HepG2 (cell line): ENCODE measurements around the gene ID4. TPM values are rescaled to one million over a fixed set of nuclear protein-coding genes. Genes with fewer than 3 reads are reported as not detected.

Experiments
- ATAC-seq: fragments of 200-7000 bp; cut with Tn5 transposase; 3 replicates; pipeline ENCODE4 v1.9.1; 2020; ENCODE audit warnings: mild to moderate bottlenecking, moderate library complexity
- BruUV-seq: library from RNA; stranded (reverse); fragments of 400-500 nt; replicated peaks from 2 replicates; lab custom pipeline; 2021; lab: Mats Ljungman, UMichigan
- CTCF ChIA-PET: fragments of 300-600 bp; formaldehyde crosslinking; extraction: SDS; loops from one replicate; lab custom pipeline; 2021; ENCODE audit warnings: low total read pairs, inconsistent platforms, low intra/inter-chr PET ratio; lab: Yijun Ruan, JAX
- POLR2A ChIA-PET: fragments of 350-600 bp; sonication (Branson Sonifier 250); formaldehyde crosslinking; loops from one replicate; lab custom pipeline; 2020; ENCODE audit warnings: antibody characterized with exemption, inconsistent platforms; lab: Yijun Ruan, JAX
- DNase-seq: peaks from one replicate; pipeline ENCODE4 v3.0.0-alpha.2; 2015; ENCODE audit warnings: low spot score
- FAIRE-seq: peaks from 3 replicates; lab custom pipeline; 2011; peaks lifted over from hg19 to GRCh38; lab: Jason Lieb, UNC
- H2AFZ ChIP-seq: one replicate; pipeline ENCODE4 v1.6.1; 2011; ENCODE audit warnings: low read length, inconsistent platforms
- H3K27ac ChIP-seq: fragments of 300-600 bp; 3 replicates; pipeline ENCODE4 v1.8.0; 2011; ENCODE audit warnings: mixed run types, mild to moderate bottlenecking, mixed read lengths, low read length, inconsistent platforms; ENCODE audit not compliant: insufficient read depth; ENCODE audit errors: extremely low read length
- H3K27me3 ChIP-seq, 2 experiments: fragments of 200-600 bp in 1 of 2; 2 replicates in 1 of 2; 3 replicates in 1 of 2; pipeline versions ENCODE4 v1.6.0 to v1.8.0; 2011; ENCODE audit warnings: low read length in 2 of 2, mild to moderate bottlenecking in 2 of 2, moderate library complexity in 2 of 2, inconsistent platforms in 1 of 2; ENCODE audit not compliant: insufficient read depth in 2 of 2, control insufficient read depth in 1 of 2
- H3K36me3 ChIP-seq, 2 experiments: fragments of 200-600 bp in 1 of 2; replicated peaks in 1 of 2; 2 replicates in 1 of 2; 3 replicates in 1 of 2; pipeline versions ENCODE4 v1.5.1 to v1.8.0; 2011; ENCODE audit warnings: low read length in 2 of 2, inconsistent platforms in 1 of 2; ENCODE audit not compliant: insufficient read depth in 2 of 2, control insufficient read depth in 1 of 2
- H3K4me1 ChIP-seq: 2 replicates; pipeline ENCODE4 v1.5.1; 2012; ENCODE audit warnings: low read length, inconsistent platforms; ENCODE audit not compliant: insufficient read depth
- H3K4me2 ChIP-seq: 2 replicates; pipeline ENCODE4 v1.6.0; 2011; ENCODE audit warnings: low read depth, low read length, inconsistent platforms
- H3K4me3 ChIP-seq, 3 experiments: fragments of 200-600 bp in 1 of 3; sonication (generic), shearing (Covaris generic) in 1 of 3; replicated peaks in 1 of 3; 2 replicates each; pipeline ENCODE4 v1.5.1; 2011 to 2016; ENCODE audit warnings: low read length in 3 of 3, inconsistent platforms in 2 of 3, low read depth in 2 of 3, mild to moderate bottlenecking in 2 of 3, control low read depth in 1 of 3, mixed read lengths in 1 of 3; ENCODE audit not compliant: insufficient read depth in 1 of 3
- H3K79me2 ChIP-seq: one replicate; pipeline ENCODE4 v1.6.1; 2011; ENCODE audit warnings: low read length, inconsistent platforms; ENCODE audit not compliant: insufficient read depth
- H3K9ac ChIP-seq: 2 replicates; pipeline ENCODE4 v1.6.0; 2011; ENCODE audit warnings: mild to moderate bottlenecking, low read depth, low read length, inconsistent platforms; ENCODE audit not compliant: insufficient read depth
- H3K9me3 ChIP-seq: 2 replicates; pipeline ENCODE4 v1.5.1; 2012; ENCODE audit warnings: mild to moderate bottlenecking, low read length
- H4K20me1 ChIP-seq: 2 replicates; pipeline ENCODE4 v1.6.0; 2011; ENCODE audit warnings: inconsistent platforms, mild to moderate bottlenecking, low read length, moderate library complexity; ENCODE audit not compliant: insufficient read depth
- HOXA3 ChIP-seq: sonication (generic); formaldehyde crosslinking; IDR thresholded peaks from 2 replicates; pipeline ENCODE4 v1.5.0; 2020; ENCODE audit warnings: missing genetic modification reagents
- ISX ChIP-seq: sonication (generic); formaldehyde crosslinking; conservative IDR thresholded peaks from 2 replicates; pipeline ENCODE4 v1.5.0; 2020; ENCODE audit warnings: missing genetic modification reagents
- NFE2 ChIP-seq: sonication (generic); formaldehyde crosslinking; IDR thresholded peaks from 2 replicates; pipeline ENCODE4 v1.4.0; 2020; ENCODE audit warnings: missing genetic modification reagents
- NR2F6 ChIP-seq, 2 experiments: IDR thresholded peaks; 2 replicates each; pipeline ENCODE4 v1.6.1; 2016; ENCODE audit warnings: antibody characterized with exemption in 1 of 2, mild to moderate bottlenecking in 1 of 2
- ZBTB3 ChIP-seq: sonication (generic); formaldehyde crosslinking; IDR thresholded peaks from 2 replicates; pipeline ENCODE4 v1.4.0; 2020; ENCODE audit warnings: low read depth, mild to moderate bottlenecking, moderate library complexity, missing genetic modification reagents, borderline replicate concordance
- ZNF335 ChIP-seq: sonication (generic); formaldehyde crosslinking; IDR thresholded peaks from 2 replicates; pipeline ENCODE4 v1.4.0; 2020; ENCODE audit warnings: missing genetic modification reagents
- WGBS: methylation state at CpG from one replicate; pipeline ENCODE4 v1.1.6; 2017; ENCODE audit warnings: low lambda C conversion rate; 5-methylcytosine and 5-hydroxymethylcytosine counted together
- in situ Hi-C: cut with HindIII; loops from 2 replicates; pipeline ENCODE4 v1.10.0; 2017; ENCODE audit warnings: low pct_unique_long_range_greater_than_20kb; ENCODE audit not compliant: extremely low pct_ligation_motif_present
- intact Hi-C: fragments of 100-400 bp; cut with micrococcal nuclease; formaldehyde crosslinking; loops from one replicate; pipeline ENCODE4 v1.10.0; 2022; ENCODE audit not compliant: unreplicated experiment
- polyA plus RNA-seq, 8 experiments: library from polyadenylated mRNA; depleted of rRNA in 3 of 8; stranded (reverse) in 7 of 8; unstranded in 1 of 8; fragments of >200 nt; fragmentation: Illumina TruSeq in 4 of 8; extraction: Trizol in 4 of 8; gene quantifications; 2 replicates each; pipeline versions ENCODE4 v1.2.1 to v1.2.3, GENCODE V29; 2011 to 2016; ENCODE audit warnings: low read depth in 4 of 8, missing spikeins in 1 of 8, mixed read lengths in 1 of 8; ENCODE audit not compliant: insufficient read depth in 1 of 8
- total RNA-seq, 5 experiments: library from RNA; depleted of rRNA; stranded (reverse); fragments of >200 nt; fragmentation: Illumina TruSeq; extraction: Trizol; gene quantifications; 2 replicates each; pipeline ENCODE4 v1.2.3, GENCODE V29; 2016; ENCODE audit warnings: low read depth in 1 of 5
- TF ChIP-seq, protein P1 (sequence below), 2 experiments: sonication (generic) in 1 of 2; formaldehyde crosslinking in 1 of 2; IDR thresholded peaks; 2 replicates each; pipeline versions ENCODE4 v1.4.0 to v1.6.1; 2018 to 2020; ENCODE audit warnings: missing genetic modification reagents in 2 of 2, borderline replicate concordance in 1 of 2, low read depth in 1 of 2, mild to moderate bottlenecking in 1 of 2, missing biosample characterization in 1 of 2
- TF ChIP-seq, protein P2 (sequence below): fragments of 450-650 bp; IDR thresholded peaks from 2 replicates; pipeline ENCODE4 v1.6.1; 2016
- TF ChIP-seq, protein P3 (sequence below): sonication (generic); formaldehyde crosslinking; IDR thresholded peaks from 2 replicates; pipeline ENCODE4 v1.5.0; 2020; ENCODE audit warnings: mild to moderate bottlenecking, missing genetic modification reagents, borderline replicate concordance
- TF ChIP-seq, protein P4 (sequence below): sonication (generic); formaldehyde crosslinking; IDR thresholded peaks from 2 replicates; pipeline ENCODE4 v1.5.1; 2020; ENCODE audit warnings: mild to moderate bottlenecking, moderate library complexity, missing genetic modification reagents

ID4 gene
- total and polyA plus RNA-seq, 2 of the 13 experiments (the other 11 are each of a cell fraction or from before 2014, with no cell fraction given): 0.20 to 0.44 TPM

DNA sequence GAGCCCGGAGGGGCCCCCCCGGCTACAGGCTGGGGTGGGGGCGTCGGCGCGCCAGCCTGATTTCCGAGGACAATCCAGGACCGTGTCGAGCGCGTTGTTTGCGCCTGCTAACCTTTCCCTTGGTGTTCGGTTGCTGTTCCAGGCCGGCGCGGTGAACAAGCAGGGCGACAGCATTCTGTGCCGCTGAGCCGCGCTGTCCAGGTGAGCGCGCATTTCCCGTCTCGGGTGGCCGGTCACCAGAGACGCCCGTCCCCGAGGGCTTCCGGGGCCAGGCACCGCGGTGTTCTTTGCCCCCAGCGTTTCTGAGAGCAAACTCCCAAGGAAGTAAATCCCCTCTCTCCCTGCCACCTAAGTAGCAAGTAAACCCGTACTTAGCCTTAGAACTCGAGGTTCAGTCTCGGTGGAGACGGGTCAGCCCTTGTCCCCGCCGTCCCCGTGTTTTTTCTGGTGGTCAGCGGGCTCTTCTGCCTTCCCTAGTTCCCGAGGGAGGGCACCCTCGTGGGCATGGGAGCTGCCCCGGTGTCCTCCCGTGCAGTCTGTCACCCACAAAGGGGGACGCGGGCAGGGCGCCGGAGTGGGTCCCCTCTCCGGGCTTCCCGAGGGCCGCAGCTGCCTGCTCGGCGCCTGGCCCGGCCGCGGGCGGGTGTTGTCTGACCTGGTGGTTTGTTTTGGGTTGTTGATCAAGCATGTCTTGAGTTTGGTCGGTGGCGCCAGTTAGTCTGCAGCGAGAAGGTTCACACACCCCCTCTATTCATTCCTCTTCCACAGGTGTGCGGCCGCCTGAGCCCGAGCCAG lies 1.5 kb downstream of the ID4 start:
- FAIRE-seq (no peak), DNase-seq (peak; percentile 95), ATAC-seq (peak; percentile 84)
- intact Hi-C loops (loop anchor here (1.0 kb wide), 2 partner anchors 27 to 33 kb away; no protein-coding TSS in a partner anchor), in situ Hi-C loops (loop anchor here (25.0 kb wide), 1 partner anchor 1576 kb away; the partner anchor contains the start of gene DEK)
- Histone ChIP-seq H3K27ac (peak overlapping the region; percentile 79), H2AFZ (peak overlapping the region; percentile 96), H3K9me3 (no peaks in the 10 kb centered on the region), H3K4me1 (peaks cover 53% of the 10 kb centered on the region), H3K36me3 (no peaks in the 10 kb centered on the region), H3K4me3 (peak overlapping the region; percentile 88 to 94 (median 89)), H3K27me3 (no peaks in the 10 kb centered on the region; a peak in 1 of 5 replicates), H3K4me2 (peak overlapping the region; percentile 85), H3K79me2 (no peaks in the 10 kb centered on the region), H4K20me1 (no peaks in the 10 kb centered on the region; the same call in 1 of the 2 replicates), H3K9ac (peak overlapping the region; percentile 80)
- POLR2A ChIA-PET: interaction anchor here (1.0 kb wide), 1 partner anchor 13 kb away, joined by 3 read pairs; no protein-coding TSS in a partner anchor
- CTCF ChIA-PET: no interaction called here
- BruUV-seq: TSS peak; percentile 45
- 12% methylated on average over 33 of the region's 63 CpGs for WGBS
- TF ChIP-seq, protein P1, sequence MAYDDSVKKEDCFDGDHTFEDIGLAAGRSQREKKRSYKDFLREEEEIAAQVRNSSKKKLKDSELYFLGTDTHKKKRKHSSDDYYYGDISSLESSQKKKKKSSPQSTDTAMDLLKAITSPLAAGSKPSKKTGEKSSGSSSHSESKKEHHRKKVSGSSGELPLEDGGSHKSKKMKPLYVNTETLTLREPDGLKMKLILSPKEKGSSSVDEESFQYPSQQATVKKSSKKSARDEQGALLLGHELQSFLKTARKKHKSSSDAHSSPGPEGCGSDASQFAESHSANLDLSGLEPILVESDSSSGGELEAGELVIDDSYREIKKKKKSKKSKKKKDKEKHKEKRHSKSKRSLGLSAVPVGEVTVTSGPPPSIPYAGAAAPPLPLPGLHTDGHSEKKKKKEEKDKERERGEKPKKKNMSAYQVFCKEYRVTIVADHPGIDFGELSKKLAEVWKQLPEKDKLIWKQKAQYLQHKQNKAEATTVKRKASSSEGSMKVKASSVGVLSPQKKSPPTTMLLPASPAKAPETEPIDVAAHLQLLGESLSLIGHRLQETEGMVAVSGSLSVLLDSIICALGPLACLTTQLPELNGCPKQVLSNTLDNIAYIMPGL (CRISPR knock-in tag; IDR thresholded peaks at IDR 0.05; ENCODE audit: borderline replicate concordance in 1 of 2, low read depth in 1 of 2): peak in 1 of 2 experiments; percentile 62; a peak in 3 of 4 replicates
- TF ChIP-seq, protein P2, sequence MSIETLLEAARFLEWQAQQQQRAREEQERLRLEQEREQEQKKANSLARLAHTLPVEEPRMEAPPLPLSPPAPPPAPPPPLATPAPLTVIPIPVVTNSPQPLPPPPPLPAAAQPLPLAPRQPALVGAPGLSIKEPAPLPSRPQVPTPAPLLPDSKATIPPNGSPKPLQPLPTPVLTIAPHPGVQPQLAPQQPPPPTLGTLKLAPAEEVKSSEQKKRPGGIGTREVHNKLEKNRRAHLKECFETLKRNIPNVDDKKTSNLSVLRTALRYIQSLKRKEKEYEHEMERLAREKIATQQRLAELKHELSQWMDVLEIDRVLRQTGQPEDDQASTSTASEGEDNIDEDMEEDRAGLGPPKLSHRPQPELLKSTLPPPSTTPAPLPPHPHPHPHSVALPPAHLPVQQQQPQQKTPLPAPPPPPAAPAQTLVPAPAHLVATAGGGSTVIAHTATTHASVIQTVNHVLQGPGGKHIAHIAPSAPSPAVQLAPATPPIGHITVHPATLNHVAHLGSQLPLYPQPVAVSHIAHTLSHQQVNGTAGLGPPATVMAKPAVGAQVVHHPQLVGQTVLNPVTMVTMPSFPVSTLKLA: no peak
- TF ChIP-seq ISX: no peak
- TF ChIP-seq NR2F6 (IDR thresholded peaks at IDR 0.05): no peak
- no peak for TF ChIP-seq NR2F6 (CRISPR knock-in tag; IDR thresholded peaks at IDR 0.05)
- TF ChIP-seq ZNF335 (CRISPR knock-in tag): 0 out of 2 replicates have a peak, but pooled peaks have one; percentile 42
- no peak for TF ChIP-seq ZBTB3 (CRISPR knock-in tag)
- TF ChIP-seq HOXA3 (CRISPR knock-in tag): peak; percentile 59; the same call in 1 of the 2 replicates
- TF ChIP-seq, protein P3, sequence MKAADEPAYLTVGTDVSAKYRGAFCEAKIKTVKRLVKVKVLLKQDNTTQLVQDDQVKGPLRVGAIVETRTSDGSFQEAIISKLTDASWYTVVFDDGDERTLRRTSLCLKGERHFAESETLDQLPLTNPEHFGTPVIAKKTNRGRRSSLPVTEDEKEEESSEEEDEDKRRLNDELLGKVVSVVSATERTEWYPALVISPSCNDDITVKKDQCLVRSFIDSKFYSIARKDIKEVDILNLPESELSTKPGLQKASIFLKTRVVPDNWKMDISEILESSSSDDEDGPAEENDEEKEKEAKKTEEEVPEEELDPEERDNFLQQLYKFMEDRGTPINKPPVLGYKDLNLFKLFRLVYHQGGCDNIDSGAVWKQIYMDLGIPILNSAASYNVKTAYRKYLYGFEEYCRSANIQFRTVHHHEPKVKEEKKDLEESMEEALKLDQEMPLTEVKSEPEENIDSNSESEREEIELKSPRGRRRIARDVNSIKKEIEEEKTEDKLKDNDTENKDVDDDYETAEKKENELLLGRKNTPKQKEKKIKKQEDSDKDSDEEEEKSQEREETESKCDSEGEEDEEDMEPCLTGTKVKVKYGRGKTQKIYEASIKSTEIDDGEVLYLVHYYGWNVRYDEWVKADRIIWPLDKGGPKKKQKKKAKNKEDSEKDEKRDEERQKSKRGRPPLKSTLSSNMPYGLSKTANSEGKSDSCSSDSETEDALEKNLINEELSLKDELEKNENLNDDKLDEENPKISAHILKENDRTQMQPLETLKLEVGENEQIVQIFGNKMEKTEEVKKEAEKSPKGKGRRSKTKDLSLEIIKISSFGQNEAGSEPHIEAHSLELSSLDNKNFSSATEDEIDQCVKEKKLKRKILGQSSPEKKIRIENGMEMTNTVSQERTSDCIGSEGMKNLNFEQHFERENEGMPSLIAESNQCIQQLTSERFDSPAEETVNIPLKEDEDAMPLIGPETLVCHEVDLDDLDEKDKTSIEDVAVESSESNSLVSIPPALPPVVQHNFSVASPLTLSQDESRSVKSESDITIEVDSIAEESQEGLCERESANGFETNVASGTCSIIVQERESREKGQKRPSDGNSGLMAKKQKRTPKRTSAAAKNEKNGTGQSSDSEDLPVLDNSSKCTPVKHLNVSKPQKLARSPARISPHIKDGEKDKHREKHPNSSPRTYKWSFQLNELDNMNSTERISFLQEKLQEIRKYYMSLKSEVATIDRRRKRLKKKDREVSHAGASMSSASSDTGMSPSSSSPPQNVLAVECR (CRISPR knock-in tag): no peak
- TF ChIP-seq NFE2: no peak
- TF ChIP-seq, protein P4, sequence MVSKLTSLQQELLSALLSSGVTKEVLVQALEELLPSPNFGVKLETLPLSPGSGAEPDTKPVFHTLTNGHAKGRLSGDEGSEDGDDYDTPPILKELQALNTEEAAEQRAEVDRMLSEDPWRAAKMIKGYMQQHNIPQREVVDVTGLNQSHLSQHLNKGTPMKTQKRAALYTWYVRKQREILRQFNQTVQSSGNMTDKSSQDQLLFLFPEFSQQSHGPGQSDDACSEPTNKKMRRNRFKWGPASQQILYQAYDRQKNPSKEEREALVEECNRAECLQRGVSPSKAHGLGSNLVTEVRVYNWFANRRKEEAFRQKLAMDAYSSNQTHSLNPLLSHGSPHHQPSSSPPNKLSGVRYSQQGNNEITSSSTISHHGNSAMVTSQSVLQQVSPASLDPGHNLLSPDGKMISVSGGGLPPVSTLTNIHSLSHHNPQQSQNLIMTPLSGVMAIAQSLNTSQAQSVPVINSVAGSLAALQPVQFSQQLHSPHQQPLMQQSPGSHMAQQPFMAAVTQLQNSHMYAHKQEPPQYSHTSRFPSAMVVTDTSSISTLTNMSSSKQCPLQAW (CRISPR knock-in tag): no peak
